GM21447 (cell line): ENCODE data around the gene NUDT16.
"Not testable (repeated sequence)": the region's sequence is repeated elsewhere in the genome, so short reads cannot be mapped to it uniquely, and the experiment has no call there.

Source experiments
- ATAC-seq: cut with Tn5 transposase; IDR thresholded peaks from one replicate; pipeline ENCODE4 v1.9.1; 2021; ENCODE audit not compliant: unreplicated experiment

Gene NUDT16

DNA sequence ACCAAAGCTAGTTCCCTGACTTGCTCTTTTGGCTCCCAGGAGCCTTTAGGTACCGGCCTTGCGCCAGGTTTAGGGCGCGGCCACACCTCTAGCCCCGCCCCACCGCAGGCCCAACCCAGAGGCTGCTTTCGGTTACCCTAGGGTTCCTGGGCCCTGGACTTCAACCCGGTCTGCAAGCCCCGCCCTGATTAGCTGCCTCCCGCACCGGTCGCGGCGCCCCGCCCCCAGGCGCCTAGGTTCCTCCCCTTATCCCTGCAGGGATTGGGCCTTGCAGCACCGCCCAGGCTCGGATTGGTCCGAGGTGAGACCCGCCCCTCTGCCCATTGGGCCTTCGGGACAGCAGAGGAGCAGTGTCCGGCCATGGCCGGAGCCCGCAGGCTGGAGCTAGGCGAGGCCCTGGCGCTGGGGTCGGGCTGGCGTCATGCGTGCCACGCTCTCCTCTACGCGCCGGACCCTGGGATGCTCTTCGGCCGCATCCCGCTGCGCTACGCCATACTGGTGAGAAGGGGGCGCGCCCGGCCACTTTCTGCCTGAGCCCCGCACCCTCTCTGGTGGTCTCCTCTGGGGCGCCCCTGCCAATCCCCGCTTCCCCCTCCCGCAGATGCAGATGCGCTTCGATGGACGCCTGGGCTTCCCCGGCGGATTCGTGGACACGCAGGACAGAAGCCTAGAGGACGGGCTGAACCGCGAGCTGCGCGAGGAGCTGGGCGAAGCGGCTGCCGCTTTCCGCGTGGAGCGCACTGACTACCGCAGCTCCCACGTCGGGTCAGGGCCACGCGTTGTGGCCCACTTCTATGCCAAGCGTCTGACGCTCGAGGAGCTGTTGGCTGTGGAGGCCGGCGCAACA, at the start of gene NUDT16:
Gene NUDT16 (plus strand): TSS at position 330 of the 847 bp plus-strand sequence. CDS start 31 bp downstream, at position 361.
- ATAC-seq = peak; percentile 98

DNA sequence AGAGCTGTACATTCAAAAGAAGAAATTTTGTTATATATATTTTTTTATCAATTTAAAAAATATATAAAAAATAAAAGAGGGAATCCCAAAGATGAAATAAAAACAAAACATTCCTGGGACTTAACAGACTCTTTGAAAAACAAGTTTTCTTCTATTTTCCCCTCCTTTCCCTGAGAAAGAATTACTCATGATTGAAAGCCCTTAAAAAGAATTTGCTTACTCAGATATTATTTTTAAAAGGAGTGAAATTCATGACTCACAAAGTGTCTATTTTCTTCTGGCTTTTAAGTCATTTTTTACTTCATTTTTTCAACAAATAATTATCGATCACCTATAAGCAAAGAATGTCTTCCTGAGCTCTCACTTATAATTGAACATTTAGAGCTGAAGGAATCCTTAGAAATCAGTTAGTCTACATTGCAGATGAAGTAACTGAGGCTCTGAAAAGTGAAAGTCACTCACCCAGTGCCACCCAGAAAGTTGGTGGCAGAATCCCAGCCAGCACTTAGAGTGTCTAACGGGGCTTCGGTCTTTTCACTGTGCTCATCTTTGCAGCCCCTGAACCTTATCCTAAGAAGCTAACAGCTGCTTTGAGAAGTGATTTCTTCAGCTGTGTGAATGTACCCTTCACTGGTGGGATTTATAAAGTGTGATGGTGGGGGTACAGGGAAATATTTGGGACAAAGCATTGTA, 42.5 kb upstream of the NUDT16 start:
- ATAC-seq = no peak

DNA sequence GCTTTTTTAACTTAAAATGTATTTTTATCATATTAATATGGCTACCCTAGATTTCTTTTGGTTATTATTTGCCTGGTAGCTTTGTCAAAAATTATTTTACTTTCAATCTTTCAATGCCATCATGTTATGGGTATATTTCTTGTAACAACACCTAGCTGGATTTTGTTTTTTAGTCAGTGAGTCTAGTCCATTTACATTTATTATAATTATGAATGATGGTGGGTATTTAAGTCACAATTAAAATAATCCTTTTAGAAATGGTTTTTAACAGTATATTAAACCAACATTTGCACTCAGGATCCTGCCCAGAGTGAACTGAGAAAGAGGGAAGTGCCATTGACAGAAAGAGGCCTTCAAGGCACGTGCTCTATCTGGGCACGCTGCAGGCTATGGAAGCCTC, 39.8 kb upstream of the NUDT16 start:
- no peak for ATAC-seq

DNA sequence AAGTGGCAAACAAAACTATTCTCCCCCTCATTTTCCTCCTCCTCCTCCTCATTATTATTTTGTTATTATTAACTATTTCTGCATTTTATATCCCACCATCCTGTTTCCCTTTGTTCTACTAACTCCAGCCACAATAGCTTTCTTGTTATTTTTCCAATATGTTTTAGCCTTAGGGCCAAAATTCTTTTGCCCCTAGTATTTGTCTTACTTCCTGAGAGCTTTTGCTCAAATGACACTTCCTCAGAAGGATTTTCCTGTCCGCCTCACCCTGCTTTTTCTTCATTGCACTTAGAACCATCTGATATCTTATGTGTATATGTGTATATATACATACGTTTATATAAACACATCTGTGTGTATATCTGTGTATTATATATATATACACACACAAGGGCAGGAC, 32.7 kb upstream of the NUDT16 start:
- no peak for ATAC-seq

DNA sequence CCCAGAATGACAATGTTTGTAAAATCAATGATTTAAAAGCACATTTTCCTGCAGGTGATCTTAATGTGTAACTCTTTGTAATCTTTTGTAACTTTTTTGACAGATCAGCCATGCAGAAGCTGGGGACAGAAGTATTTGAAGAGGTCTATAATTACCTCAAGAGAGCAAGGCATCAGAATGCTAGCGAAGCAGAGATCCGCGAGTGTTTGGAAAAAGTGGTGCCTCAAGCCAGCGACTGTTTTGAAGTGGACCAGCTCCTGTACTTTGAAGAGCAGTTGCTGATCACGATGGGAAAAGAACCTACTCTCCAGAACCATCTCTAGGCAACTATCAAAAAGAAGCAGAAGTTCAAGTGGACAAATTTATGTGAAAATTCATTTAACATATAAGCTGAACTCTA, 32.1 kb upstream of the NUDT16 start:
- ATAC-seq = no peak

DNA sequence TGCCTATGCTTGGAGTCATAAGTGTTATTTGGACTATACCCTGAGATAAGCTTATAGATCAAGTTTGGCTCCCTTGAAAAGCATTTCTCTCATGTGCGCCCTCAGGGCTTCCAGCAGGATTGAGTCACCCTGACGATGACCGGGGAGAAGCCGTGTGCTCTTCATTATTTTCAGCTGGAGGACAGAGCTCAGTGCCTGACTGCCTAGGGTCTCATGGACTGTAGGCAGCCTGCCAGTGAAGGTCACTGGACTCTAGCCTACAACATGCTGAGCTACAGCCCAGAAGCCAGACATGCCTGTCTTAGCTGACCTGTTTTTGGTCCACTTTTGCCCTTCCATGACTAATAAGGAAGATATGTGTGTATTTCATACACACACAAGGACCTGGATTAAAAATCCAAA, 31.6 kb upstream of the NUDT16 start:
- no peak for ATAC-seq

DNA sequence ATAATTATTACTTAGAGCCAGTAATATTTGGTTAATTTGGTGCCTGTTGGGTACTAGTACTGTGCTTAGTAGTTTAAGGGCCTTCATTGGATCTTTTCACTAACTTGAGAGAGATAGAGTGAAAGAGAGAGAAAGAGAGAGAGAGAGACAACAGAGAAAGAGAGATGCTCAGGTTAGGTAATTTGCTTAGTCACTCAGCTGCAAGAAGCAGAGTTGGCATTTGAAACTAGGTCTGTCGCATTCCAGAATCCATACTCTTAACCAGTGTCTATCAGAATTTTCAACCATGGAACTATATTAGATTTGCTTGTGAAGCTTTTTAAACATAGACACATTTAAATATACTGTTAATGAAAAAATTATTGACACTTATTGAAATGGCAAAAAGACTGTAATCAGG, 31.1 kb upstream of the NUDT16 start:
- ATAC-seq = no peak

DNA sequence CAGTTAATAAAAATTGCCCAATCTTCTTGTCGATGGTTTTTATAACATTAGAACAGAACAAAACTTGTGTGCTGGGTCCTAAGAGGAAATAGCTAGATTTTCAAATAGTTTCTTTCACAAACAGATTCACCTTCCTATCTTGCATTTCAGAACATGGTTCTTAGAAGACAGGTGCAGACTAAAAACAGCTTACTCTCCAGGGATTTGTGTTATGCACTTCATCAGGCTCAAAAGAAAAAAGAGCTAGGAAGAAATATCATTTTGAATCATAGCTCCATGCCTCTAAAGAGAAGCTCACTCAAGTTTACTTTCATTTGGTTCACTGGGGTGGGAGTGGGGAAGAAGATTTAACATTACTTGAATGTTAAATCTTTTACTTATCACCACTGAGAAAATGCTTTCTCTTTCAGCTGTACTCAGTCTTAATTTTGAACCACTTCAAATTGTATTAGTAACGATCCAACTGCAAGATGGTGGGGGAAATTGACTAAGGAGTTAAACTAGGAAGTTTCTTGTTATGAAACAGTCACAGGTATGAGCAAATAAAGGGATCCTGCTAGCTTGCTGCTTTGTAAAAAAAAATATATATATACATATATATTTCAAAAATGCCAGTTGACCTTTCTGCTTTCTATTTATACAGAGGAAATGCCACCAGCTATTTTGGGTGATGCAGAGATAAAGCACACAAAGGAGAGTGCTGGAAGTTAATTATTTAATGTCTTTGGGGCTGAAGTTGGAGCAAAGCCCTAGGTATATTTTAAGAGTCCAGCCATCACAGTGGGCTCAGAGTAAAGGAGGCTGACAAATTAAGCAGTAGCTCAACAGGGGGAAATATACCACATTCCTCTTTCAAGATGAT, 28.3 kb upstream of the NUDT16 start:
- ATAC-seq = peak; percentile 57

DNA sequence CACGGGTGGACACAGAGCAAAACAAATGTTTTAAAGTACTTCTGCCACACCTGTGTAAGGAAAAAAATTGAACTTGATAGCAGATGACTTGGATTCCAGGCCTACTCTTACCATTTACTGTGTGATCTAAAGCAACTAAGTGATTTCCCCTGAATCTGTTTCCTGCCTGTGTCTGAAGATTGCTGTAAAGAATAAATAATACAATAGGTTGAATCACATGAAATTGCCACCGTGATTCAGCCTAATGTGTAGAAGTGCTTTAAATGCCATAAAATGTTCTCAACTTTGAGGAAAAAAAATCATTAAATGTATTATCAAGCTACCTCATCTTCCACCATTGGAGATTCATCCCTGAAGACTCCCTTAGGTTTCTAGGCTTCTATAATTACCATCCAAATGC, 27.6 kb upstream of the NUDT16 start:
- ATAC-seq = peak; percentile 17

DNA sequence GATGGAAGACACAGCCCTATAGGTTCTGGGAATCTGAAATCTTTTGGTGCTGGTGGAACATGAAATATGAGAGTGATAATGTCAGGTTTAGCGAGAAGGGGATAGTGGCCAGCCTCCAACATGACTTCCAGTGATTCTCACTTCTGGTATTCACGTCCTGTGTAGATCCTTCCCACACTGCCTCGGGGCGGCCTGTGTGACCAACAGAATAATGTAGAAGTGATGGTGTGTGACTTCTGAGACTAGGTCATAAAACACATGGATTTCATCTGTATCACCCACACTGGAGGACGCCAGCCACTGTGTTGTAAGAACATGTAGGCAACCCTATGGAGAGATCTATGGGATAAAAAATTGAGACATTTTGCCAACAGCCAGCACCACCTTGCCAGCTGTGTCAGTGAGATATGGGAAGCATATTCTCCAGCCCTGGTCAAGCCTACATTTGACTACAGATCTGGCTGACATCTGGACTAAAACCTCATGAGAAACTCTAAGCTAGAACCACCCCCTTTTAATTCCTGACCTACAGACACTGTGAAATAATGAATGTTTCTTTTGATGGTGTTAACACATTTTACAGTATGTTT, 25.5 kb upstream of the NUDT16 start:
- ATAC-seq = no peak

DNA sequence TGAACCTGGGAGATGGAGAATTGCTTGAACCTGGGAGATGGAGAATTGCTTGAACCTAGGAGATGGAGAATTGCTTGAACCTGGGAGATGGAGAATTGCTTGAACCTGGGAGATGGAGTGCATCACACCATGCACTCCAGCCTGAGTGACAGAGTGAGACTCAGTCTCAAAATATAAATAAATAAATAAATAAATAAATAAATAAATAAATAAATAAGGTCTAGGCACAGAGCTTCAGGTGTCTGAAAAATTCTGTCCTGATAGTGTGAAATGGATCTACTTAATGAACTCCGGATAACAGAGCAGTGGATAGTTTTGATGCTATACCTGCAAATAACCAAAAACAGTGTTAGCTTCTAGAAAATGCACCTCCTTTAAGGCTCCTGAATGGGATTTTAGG, 24.3 kb upstream of the NUDT16 start:
- ATAC-seq = no peak

DNA sequence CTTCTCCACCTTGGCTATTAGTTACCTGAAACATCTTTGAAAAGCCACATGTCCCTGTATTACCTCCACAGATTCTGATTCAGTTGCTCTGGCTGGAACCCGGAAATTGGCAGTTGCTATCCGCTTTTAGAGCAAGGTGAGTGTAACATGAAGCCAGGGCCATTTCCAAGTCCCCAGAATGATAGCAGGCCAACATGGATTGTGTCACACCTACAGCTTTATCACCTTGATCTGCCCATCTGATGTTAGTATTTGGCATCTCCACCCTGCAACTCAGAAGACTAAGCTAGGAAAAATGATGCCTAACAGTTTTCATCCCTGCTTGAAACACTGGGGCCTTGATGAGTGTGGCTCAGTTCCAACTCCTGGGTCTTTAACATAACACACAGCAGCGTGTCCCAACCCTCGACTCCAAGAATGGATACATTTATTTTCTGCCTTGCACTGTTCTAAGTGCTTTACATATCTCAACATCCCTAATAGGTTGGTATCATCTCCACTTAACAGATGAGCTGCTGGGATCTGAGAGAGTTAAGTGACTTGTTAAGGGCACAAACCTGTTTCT, 21.3 kb upstream of the NUDT16 start:
- no peak for ATAC-seq

DNA sequence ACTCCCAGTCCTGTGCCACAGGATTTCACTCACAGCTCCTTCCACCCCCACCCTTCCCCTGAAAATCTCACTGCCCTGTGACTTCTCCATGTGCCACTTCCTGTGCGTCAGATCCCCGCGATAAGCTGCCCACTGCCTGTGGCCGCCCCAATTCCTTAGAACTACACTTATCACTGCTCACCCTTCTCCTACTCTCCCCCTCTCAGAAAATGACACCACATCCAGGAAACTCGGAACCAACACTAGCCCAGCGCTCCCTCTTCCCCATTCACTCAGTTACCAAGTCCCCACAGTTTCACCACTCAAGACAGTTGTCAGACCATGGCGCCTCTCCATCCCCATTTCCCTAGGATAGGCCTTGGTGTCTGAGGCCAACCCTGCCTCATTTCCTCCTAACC, 20.5 kb upstream of the NUDT16 start:
- not testable (repeated sequence) for ATAC-seq

DNA sequence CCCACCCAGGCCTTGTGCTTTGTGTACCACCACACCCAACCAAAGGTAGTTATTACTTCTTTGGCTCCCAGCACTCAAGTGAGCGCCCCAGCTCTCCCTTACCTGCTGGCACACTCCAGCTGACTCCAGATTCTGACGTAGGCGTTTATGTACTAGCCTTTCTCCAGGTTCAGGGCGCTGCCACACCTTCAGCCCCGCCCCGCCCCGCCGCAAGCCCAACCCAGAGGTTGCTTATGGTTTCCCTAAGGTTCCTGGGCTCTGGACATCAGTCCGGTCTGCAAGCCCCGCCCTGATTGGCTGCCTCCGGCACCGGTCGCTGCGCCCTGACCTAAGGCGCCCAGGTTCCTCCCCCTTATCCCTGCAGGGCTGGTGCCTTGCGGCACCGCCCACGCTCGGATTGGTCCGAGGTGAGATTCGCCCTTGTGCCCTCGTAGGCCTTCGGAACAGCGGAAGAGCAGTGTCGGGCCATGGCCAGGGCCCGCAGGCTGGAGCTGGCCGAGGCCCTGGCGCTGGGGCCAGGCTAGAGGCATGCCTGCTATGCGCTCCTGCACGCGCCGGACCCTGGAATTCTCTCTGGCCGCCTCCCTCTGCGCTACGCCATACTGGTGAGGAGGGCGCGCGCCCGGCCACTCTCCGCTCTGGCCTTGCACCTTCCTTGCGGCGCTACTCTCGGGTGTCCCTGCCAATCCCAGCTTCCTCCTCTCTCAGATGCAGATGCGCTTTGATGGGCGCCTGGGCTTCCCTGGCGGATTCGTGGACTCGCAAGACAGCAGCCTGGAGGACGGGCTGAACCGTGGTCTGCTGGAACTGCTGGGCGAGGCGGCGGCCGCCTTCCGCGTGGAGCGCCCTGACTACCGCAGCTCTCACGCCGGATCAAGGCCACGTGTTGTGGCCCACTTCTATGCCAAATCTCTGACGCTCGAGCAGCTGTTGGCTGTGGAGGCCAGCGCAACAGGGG, 19.8 kb upstream of the NUDT16 start:
- no peak for ATAC-seq

DNA sequence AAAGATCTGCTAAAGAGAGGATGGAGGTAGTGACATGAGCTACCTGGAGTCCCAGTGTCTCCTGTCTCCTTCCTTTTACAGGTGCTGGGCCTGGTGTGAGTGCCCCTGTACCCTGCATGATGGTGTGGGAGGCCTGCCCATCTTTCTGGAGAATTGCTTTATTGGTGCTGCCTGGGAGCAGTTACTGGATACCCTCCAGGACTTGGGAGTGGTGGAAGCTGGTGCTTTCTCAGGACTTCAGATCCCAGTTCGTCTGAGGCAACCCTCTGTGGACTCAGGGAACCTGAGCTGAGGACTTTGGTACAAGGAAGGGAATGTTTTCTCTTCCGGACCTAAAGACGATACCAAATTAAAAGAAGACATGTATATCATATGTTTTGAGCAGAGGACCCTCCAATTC, 18.3 kb upstream of the NUDT16 start:
- ATAC-seq = no peak

DNA sequence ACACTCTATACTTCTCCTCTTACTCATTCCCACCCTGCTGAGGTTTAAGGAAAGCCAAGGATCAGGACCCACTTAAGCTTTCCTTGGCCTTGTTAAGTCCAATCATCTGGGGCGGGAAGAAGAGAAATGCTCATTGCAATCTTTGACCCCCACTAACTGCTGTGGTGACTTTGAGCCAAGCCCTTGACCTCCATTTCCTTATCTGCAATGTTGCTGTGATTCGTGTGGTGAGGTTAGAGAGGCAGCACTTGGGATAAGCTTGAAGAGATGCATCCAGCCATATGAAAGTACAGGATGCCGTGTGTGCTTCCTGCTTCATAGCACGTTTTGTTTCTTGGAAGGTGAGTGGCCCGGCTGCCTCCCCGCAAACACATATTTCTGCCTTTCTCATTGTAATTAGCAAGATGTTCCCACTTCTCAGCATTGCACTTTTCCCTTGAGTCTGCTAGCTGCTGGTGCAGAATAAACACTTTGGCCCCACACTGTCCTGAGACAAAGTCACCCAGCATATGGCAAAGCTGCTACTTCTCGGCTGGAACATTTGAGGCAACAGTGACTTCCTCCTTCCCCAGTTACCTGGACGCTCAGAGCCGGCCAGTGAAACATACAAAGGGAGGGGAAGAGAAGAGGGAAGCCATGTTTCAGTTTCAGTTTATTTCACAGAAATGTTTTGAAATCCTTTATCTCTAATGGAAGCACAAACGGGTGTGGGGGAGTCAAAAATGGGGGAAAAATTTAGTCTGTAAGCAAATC, 10.5 kb upstream of the NUDT16 start:
- no peak for ATAC-seq

DNA sequence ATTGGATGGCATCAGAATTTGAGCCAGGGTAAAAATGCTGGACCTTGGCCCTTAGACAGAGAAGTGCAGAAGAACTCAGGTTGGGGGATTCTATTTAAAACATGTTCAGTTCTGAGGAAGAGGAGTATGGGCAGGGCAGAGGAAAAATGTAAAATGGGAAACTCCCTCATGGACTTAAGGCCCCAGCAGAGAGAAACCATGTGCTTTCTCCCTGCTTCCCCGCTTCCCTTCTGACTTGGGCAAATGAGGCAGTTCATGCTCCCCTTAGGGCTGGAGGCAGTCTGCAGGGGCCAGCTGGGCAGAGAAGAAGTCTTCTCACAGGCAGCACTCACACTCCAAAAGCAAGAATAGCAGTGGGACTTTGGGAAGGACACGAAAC, 9.9 kb upstream of the NUDT16 start:
- no peak for ATAC-seq

DNA sequence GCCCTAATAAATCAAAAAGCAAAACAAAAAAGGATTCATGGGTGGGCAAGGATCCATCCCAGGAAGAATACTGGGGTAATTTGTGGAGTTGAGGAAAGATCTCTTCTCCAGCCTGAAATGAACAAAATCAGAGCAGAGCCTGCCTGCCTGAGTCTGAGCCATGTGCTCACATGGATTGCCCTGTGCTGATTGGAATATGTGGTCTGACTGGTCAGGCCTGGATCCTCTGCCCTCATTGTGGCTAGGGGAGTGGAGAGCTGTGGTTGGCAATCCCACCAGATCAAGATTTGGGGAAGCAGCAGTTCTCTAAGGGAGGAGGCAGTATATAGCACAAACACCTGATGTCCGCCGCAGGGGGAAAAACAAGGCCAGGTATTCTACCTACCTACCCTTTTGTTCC, 6.8 kb upstream of the NUDT16 start:
- ATAC-seq = no peak

DNA sequence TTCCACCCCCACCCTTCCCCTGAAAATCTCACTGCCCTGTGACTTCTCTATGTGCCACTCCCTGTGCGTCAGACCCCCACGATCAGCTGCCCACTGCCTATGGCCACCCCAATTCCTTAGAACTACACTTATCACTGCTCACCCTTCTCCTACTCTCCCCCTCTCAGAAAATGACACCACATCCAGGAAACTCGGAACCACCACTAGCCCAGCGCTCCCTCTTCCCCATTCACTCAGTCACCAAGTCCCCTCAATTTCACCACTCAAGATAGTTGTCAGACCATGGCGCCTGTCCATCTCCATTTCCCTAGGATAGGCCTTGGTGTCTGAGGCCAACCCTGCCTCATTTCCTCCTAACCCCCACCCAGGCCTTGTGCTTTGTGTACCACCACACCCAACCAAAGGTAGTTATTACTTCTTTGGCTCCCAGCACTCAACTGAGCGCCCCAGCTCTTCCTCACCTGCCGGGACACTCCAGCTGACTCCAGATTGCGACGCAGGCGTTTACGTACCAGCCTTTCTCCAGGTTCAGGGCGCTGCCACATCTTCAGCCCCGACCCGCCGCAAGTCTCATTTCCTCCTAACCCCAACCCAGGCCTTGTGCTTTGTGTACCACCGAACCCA, 641 bp upstream of the NUDT16 start:
- ATAC-seq = peak; percentile 15
